GM23248 (cell line): ENCODE measurements around the gene DEGS1. TPM values are rescaled to one million over a fixed set of nuclear protein-coding genes. Genes with fewer than 3 reads are reported as not detected.

Experiments
- DNase-seq: peaks from one replicate; pipeline ENCODE4 v3.0.0-alpha.2; 2015
- H2AFZ ChIP-seq: fragments of 200-600 bp; sonication (generic); 2 replicates; pipeline ENCODE4 v1.6.1; 2016; ENCODE audit warnings: antibody characterized with exemption
- H3F3A ChIP-seq: fragments of 200-600 bp; sonication (generic); 2 replicates; pipeline ENCODE4 v1.6.1; 2016; ENCODE audit warnings: mild to moderate bottlenecking, antibody characterized with exemption, mixed run types; ENCODE audit not compliant: insufficient read depth
- H3K27ac ChIP-seq: fragments of 200-600 bp; sonication (generic); 2 replicates; pipeline ENCODE4 v1.5.1; 2016; ENCODE audit warnings: mild to moderate bottlenecking
- H3K27me3 ChIP-seq: fragments of 200-600 bp; sonication (generic); replicated peaks from 2 replicates; pipeline ENCODE4 v1.6.1; 2016; ENCODE audit warnings: mild to moderate bottlenecking; ENCODE audit not compliant: insufficient read depth
- H3K36me3 ChIP-seq: fragments of 200-600 bp; sonication (generic); 2 replicates; pipeline ENCODE4 v1.6.1; 2016; ENCODE audit warnings: low read depth, mild to moderate bottlenecking
- H3K4me1 ChIP-seq: fragments of 200-600 bp; sonication (generic); 2 replicates; pipeline ENCODE4 v1.6.1; 2016; ENCODE audit warnings: mild to moderate bottlenecking; ENCODE audit not compliant: insufficient read depth
- H3K4me2 ChIP-seq: fragments of 200-600 bp; sonication (generic); one replicate; pipeline ENCODE4 v1.6.1; 2016; ENCODE audit warnings: mild to moderate bottlenecking; ENCODE audit not compliant: unreplicated experiment
- H3K4me3 ChIP-seq: fragments of 200-600 bp; sonication (generic); 2 replicates; pipeline ENCODE4 v1.5.1; 2016; ENCODE audit warnings: mild to moderate bottlenecking
- H3K79me2 ChIP-seq: fragments of 200-600 bp; sonication (generic); 2 replicates; pipeline ENCODE4 v1.6.1; 2016; ENCODE audit warnings: mild to moderate bottlenecking; ENCODE audit not compliant: insufficient read depth
- H3K9ac ChIP-seq: fragments of 200-600 bp; sonication (generic); 2 replicates; pipeline ENCODE4 v1.6.1; 2016; ENCODE audit warnings: mild to moderate bottlenecking
- H3K9me2 ChIP-seq: fragments of 200-600 bp; sonication (generic); 2 replicates; pipeline ENCODE4 v1.6.1; 2016; ENCODE audit warnings: mixed run types, mild to moderate bottlenecking, moderate library complexity; ENCODE audit not compliant: insufficient read depth
- H3K9me3 ChIP-seq: fragments of 200-600 bp; sonication (generic); one replicate; pipeline ENCODE4 v1.6.1; 2017; ENCODE audit warnings: low read depth
- H4K20me1 ChIP-seq: fragments of 200-600 bp; sonication (generic); 2 replicates; pipeline ENCODE4 v1.6.0; 2016; ENCODE audit not compliant: insufficient read depth
- EZH2 ChIP-seq: fragments of 200-600 bp; sonication (generic); IDR thresholded peaks from 2 replicates; pipeline ENCODE4 v1.6.1; 2018; ENCODE audit warnings: antibody characterized with exemption, mild to moderate bottlenecking; ENCODE audit not compliant: insufficient read depth, poor library complexity, severe bottlenecking
- EZH2phosphoT487 ChIP-seq: fragments of 200-600 bp; sonication (generic); IDR thresholded peaks from 2 replicates; pipeline ENCODE4 v1.6.1; 2018; ENCODE audit warnings: antibody characterized with exemption, moderate library complexity, mild to moderate bottlenecking, low read depth; ENCODE audit not compliant: insufficient read depth
- WGBS, 2 experiments: methylation state at CpG; one replicate each; pipeline ENCODE4 v1.1.6; 2015 to 2017; ENCODE audit warnings: low lambda C conversion rate in 2 of 2, low coverage in 1 of 2; ENCODE audit errors: missing lambda C conversion rate in 2 of 2; 5-methylcytosine and 5-hydroxymethylcytosine counted together
- in situ Hi-C: fragments of 300-500 bp; cut with MboI; formaldehyde crosslinking; loops from 2 replicates; pipeline ENCODE4 v1.15.0; 2020
- polyA plus RNA-seq: library from polyadenylated mRNA; unstranded; fragments of >200 nt; fragmentation: Nextera tagmentation; extraction: Ambion mirVana; gene quantifications from 2 replicates; pipeline ENCODE4 v1.2.1, GENCODE V29; 2016
- total RNA-seq: library from RNA; depleted of rRNA; stranded (reverse); fragments of >200 nt; shearing (Covaris generic); gene quantifications from 2 replicates; pipeline ENCODE4 v1.2.3, GENCODE V29; 2014

Gene DEGS1
- total and polyA plus RNA-seq, 2 experiments from 2014 or later = 227 to 265 TPM

- no peaks in the 10 kb centered on the region for H3K9me3 ChIP-seq
- TF ChIP-seq EZH2phosphoT487 (no peak), EZH2 (no peak)
- no peaks in the 10 kb centered on the region for H3K79me2 ChIP-seq
- H3K27ac ChIP-seq = no peak overlapping the region
- H3K4me2 ChIP-seq = no peak overlapping the region
- H3K9ac ChIP-seq = no peak overlapping the region
- H3K27me3 ChIP-seq = no peaks in the 10 kb centered on the region
- DNase-seq = no peak
- H2AFZ ChIP-seq = 0 out of 2 replicates have a peak overlapping the region, but pooled peaks have one; percentile 26
- H3F3A ChIP-seq = no peaks in the 10 kb centered on the region
- in situ Hi-C loops = no loop called here
- H3K4me1 ChIP-seq = no peaks in the 10 kb centered on the region
- H3K36me3 ChIP-seq = no peaks in the 10 kb centered on the region
- H4K20me1 ChIP-seq = no peaks in the 10 kb centered on the region
- 82 to 83% methylated on average over 11 of the region's 11 CpGs for WGBS, 2 experiments
- H3K4me3 ChIP-seq = no peak overlapping the region
- no peaks in the 10 kb centered on the region for H3K9me2 ChIP-seq
Measured at GRCh38 chr1:224217655-224218623, 34.9 kb downstream of the DEGS1 start.

- TF ChIP-seq EZH2 (no peak), EZH2phosphoT487 (no peak)
- H3K4me2 ChIP-seq = no peak overlapping the region
- H3K27ac ChIP-seq = no peak overlapping the region
- no peaks in the 10 kb centered on the region for H3K27me3 ChIP-seq
- no peaks in the 10 kb centered on the region for H3K36me3 ChIP-seq
- H3F3A ChIP-seq = peaks cover 3% of the 10 kb centered on the region
- H3K9ac ChIP-seq = no peak overlapping the region
- 88% methylated on average over 5 of the region's 5 CpGs for WGBS, 2 experiments
- no peak overlapping the region for H3K4me3 ChIP-seq
- H2AFZ ChIP-seq = no peak overlapping the region
- in situ Hi-C loops = no loop called here
- no peaks in the 10 kb centered on the region for H3K9me3 ChIP-seq
- no peak for DNase-seq
- H3K79me2 ChIP-seq = no peaks in the 10 kb centered on the region
- H3K9me2 ChIP-seq = no peaks in the 10 kb centered on the region
- no peaks in the 10 kb centered on the region for H4K20me1 ChIP-seq
- peaks cover 9% of the 10 kb centered on the region; the same call in 1 of the 2 replicates for H3K4me1 ChIP-seq
Measured at GRCh38 chr1:224219011-224219611, 36.1 kb downstream of the DEGS1 start.

GRCh38 chr1:224219612-224220059, 36.6 kb downstream of the DEGS1 start:
- H2AFZ ChIP-seq = no peak overlapping the region
- no peaks in the 10 kb centered on the region for H3K79me2 ChIP-seq
- no peak for TF ChIP-seq EZH2phosphoT487
- no peak for TF ChIP-seq EZH2
- H3K36me3 ChIP-seq = no peaks in the 10 kb centered on the region
- no peaks in the 10 kb centered on the region for H3K9me2 ChIP-seq
- H3K9me3 ChIP-seq = no peaks in the 10 kb centered on the region
- DNase-seq = no peak
- H3K4me2 ChIP-seq = no peak overlapping the region
- peaks cover 8% of the 10 kb centered on the region for H3F3A ChIP-seq
- H4K20me1 ChIP-seq = no peaks in the 10 kb centered on the region
- in situ Hi-C loops = no loop called here
- no peak overlapping the region for H3K27ac ChIP-seq
- H3K9ac ChIP-seq = no peak overlapping the region
- WGBS, 2 experiments = 73 to 75% methylated on average over 7 of the region's 7 CpGs
- H3K4me3 ChIP-seq = no peak overlapping the region
- H3K27me3 ChIP-seq = no peaks in the 10 kb centered on the region
- peaks cover 13% of the 10 kb centered on the region; the same call in 1 of the 2 replicates for H3K4me1 ChIP-seq

GRCh38 chr1:224223819-224224714, 41.0 kb downstream of the DEGS1 start:
- Histone ChIP-seq H3K79me2 (no peaks in the 10 kb centered on the region), H3K36me3 (no peaks in the 10 kb centered on the region), H3K27ac (no peak overlapping the region), H3K4me3 (no peak overlapping the region), H3K4me2 (peak overlapping the region; percentile 5), H4K20me1 (no peaks in the 10 kb centered on the region), H3K4me1 (peaks cover 13% of the 10 kb centered on the region; the same call in 1 of the 2 replicates), H3K9me2 (no peaks in the 10 kb centered on the region), H3F3A (peaks cover 12% of the 10 kb centered on the region), H3K9me3 (no peaks in the 10 kb centered on the region), H2AFZ (no peak overlapping the region), H3K27me3 (no peaks in the 10 kb centered on the region), H3K9ac (no peak overlapping the region)
- 65 to 66% methylated on average over 12 of the region's 12 CpGs for WGBS, 2 experiments
- no peak for TF ChIP-seq EZH2
- no peak for TF ChIP-seq EZH2phosphoT487
- in situ Hi-C loops = no loop called here
- DNase-seq = peak; percentile 80
